IPS-NIHi11 (cell line): ENCODE data around the gene CD151.

Experiments
- DNase-seq: peaks from one replicate; pipeline ENCODE4 v3.0.0; 2012; ENCODE audit warnings: mixed read lengths, low spot score

CD151 gene

DNA sequence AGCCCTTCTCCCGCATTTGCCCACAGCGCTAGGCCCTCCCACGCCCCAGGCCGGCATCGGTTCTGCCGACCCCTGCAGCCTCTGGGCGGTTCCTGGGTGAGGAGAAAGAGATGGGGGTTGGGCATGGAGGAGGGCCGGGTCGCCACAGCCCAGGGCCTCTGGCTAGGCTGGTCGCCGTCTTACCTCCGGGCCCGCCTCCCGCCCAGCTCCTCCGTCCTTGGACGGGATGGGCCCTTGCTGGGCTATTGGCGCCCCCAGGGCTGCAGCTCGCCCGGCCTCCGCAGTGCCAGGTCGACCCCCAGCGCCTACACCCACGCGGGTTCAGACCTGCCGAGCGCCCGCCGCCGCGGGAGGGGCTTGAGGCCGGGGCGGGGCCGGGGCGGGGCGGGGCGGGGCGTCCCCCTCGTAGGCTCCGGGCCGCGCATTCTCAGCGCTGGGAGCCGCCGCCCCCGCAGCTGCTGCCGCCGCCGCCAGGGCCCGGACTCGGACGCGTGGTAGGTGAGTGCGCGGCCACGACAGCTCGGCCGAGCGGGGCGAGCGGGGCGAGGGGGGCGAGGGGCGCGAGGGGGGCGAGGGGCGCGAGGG is at the start of gene CD151:
Gene CD151 (plus strand): TSS at position 424 of the 585 bp plus-strand sequence. CDS start 3,118 bp downstream, outside the sequence.
- DNase-seq, result peak; percentile 73

DNA sequence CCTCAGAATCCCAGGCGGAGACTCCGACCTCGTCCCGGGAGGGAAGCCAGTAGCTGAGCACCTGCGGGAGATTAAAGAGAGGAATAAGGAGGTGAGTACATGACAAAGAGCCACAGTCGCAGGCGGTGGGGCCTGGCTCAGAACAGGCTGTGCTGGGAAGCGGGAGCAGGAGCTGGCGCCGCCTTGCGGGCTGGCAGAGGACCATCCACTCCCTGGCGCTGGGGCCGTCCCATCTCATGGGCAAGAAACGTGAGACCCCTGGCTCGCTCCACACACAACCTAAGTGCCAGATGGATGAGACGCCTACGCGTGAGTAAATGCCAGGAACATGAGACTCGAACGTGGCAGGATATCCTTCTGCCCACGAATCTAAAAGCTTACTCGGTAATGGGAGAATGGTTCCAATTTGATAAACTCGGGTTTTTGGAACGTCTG is 49.2 kb upstream of the CD151 start:
- DNase-seq, result peak; percentile 87

DNA sequence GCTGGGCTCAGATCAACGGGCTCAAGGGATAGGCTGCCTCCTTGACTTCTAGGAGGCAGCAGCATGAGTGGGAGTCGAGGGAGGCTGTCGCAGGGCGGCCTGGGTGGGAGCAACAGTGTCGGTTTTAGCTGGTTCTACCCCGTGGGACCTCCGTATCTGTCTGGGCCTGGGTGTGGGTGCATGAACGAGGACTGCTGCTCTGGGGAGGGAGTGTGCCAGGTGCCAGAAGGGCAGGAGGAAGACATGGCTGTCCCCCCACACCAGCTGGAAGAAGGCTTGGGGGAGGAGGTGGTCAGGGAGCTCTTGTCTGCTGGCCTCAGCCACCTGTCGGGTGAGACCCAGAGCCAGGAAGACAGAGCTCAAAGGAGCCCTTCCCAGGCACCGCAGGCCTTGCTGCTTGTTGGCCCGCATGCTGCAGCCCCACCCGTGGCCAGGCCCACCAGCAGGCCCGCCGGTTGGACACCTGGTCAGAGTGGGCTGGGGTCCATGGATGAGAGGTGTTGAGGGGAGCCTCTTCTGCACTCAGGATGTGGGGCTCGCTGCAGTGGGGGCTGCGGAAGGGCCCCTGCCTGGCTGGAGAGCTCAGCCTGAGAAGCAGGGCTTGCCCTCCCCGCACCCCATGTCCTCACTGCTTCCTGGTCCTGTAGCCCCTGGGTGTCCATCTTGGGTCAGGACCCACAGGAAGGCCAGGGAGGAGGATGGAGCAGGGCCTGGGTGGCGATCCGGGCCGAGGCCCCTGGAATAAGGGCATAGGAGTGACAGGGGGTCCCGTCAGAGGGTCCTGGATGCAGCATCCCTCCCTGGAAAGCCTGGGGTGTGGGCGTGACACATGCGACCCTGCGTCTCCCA is 46.3 kb upstream of the CD151 start:
- no peak for DNase-seq

DNA sequence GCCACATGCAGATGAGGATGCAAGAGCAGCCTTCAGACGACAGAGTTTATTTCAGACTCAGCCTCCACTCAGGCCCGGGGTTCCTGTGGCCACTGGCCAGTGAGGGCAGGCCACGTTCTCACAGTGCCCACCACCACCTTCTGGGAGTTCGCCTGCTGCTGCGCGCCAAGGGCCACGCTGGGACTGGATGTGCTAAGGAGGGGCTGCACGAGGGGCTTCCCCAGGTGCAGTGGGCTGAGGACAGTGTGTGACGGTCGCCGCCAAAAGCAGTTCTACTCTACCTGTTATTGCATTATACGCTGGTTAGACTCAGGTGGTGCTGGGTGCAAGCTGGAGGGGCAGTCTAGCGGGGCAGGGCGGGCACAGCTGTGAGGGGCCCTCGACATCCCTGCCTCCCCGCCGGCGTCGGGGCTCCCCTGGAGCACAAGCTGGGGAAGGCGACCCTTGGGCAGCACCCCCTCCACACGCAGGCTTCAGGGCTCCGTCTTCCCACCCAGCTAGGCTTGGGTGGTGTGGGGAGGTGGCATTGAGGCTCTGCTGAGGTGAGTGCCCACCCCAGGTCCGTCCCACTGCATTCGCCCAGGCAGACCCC is 45.6 kb upstream of the CD151 start:
- DNase-seq, result no peak

DNA sequence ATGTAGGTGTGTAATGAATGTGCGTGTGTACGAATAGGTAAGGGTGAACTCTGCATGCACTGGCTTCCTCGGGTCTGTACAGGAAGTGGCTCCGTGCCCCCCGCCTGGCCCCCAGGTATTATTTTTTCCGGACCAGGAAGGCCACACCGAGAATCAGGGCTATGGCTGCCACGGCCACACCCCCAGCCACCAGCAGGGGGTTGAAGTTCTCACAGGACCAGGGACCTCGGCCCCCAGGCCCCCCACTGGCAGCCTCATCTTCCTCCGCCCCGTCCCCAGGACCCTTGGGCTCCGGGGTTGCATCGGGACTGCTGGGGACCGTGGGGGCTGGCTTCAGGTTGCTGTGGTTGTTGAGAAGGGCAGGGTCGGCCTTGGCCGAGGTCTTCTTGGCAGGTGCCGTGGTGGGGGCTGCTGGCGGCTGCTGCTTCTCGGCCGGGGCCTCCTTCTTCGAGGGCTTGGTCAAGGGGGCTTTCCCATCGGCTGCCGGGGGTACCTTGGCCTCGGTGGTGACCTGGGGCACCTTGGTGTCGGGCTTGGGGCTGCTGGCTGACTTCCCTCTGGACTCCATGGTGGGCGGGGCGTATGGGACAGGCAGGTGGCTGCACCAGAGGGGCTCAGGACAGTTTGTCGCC is 44.6 kb upstream of the CD151 start:
- DNase-seq, result no peak

DNA sequence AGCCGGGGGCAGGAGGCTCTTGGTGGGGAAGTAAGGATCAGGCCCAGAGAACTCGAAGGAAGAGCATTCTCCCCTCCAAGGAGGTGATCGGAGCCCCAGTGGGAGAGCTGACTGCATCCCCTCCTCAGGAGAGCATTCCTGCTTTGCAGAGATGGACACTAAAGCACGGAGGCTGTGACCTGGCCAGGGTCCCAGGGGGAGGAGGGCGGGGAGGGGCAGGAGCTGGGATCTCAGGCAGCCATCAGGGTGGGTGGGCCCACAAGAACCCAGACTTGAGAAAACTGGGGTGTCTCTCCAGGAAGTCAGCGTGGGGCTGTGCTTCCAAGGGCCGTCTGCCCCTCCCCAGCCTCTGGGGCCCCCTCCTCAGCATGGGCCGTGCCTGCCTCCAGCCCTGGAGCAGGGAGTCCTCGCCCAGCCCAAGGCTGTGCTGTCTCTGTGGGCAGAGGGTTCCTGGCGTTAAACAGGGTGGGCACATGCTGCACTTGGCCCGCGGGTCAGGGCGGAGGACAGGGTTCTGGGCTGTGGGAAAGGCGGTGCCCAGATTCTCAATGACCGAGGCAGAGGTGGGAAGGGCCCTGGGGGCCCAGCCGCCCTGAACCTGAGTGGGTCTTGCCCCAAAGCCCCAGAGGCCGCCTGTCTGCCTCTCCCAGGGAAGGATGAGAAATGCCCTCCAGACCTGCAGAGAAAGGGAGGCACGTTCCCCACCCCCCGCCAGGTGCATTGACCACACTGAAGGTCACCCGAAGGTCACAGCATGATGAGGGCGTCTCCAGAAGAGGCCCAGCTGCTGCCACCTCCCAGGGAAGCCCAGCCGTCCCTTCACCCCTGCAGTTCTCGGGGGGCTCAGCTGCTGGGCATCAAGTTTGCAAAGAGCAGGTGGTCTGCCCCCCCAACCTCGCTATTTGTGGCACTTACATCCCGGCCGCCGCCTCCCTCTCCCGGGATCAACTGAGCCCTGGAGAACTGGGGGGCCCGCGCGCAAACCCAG is 43.5 kb upstream of the CD151 start:
- no peak for DNase-seq

DNA sequence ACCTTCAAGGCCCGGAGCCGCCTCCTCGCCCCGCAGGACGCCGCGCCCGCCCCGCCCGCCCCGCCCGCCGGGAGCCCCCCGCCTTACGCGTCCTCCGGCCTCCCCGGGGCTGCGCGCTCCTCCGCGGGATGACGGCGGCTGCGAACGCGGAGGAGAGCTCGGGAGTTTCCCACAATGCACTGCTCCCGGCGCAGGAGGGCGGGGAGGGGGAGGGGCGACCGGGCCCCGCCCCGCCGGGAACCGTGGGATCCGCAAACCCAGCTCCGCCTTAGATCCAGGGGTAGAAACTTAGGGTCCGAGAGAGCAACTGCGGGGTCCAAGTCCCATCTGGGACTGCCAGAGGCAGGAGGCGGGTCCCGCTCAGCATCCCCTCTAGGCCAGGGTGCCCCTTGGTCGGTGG is 42.8 kb upstream of the CD151 start, which contains the start of gene CEND1:
Gene CEND1 (minus strand): TSS at position 148 of the 400 bp plus-strand sequence. CDS start 1,514 bp downstream, outside the sequence.
- DNase-seq, result peak; percentile 79

DNA sequence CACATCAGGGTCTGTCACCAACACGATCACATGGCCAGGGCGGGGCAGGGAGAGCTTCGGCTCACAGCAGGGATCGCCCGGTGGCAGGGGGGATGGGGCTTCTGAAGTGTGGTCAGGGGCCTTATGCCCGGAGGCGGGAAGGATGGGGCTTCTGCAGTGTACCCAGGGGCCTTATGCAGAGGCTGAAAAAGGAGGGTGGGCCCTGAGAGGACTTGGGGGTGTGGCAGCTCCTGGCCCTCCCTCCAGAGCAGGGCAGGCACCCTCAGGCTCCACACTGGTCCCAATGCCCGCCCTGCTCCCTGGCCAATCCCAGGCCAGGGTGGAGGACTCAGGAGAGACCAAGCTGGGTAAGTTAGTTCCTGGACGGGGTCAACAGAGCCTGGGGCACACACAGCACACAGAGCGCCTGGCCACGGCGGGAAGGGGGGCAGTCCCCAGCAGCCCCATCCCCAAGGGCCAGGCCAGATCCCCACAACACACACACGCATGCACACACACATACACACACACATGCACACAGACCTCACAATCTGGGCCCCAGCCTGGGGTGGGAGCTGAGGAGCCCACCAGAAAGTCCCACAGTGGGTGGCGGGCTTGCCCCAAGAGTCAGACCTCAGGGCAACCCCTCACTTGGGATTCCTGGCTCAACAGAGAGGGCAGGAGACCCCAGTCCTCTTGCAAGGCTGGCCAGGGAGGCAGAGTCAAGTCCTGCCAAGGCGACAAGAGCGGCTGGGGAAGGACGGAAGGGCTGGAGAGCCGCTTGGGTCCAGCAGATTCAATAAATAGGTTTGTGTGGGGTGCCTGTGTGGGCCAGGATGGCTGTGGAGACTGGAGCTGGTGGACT is 41.8 kb upstream of the CD151 start:
- peak; percentile 70 for DNase-seq

DNA sequence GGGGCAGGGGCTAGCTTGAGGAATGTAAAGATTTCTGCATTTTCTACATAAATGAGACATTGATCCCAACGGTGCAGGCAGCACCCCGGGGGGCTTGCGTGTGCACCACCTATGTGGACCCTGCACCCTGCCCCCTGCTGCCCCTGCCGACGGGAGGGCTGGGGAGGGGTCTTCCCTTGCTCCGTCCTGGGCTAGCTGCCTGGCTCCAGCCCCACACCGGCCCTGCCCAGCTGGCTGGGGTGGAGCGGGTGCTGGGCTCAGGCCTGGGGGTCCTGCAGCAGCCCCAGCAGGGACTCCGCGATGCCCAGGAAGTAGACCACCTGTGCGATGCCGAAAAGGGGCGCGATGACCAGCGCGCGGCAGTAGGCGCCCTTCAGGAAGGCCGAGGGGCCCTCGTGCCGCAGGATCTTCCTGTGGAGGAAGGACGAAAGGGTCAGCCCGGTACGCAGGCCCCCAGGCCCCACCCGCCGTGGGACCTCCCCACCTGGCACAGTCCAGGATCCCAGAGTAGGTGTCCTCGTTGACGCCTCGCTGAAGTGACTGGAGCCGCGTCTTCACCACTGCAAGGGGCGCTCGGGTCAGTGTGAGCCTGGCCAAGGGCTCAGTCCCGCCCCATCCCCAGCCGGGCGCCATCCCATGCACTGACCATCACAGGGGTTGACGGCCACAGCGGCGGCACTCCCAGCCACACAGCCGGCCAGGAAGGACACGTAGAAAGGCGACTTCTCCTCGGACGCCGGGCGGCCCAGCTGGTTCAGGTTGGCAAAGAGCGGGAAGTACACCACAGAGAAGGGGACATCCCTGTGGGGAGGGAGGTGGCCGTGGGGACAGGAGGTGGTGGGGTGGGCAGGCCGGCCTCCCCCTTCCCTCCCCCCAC is 40.9 kb upstream of the CD151 start:
- no peak for DNase-seq

DNA sequence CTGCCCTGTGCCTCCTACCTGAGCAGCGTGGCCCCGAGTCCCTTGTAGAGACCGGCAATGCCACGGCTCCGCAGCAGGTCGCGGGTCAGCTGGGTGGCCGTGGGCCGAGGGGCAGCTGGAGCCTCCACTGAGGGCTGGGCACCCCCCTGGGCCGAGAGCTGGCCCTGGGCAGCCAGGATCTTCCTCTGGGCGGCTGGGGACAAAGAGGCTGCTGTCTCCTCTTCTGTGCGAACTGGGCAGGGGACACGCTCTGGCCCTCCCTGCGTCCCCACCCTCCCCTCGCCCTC is 40.3 kb upstream of the CD151 start:
- no peak for DNase-seq

DNA sequence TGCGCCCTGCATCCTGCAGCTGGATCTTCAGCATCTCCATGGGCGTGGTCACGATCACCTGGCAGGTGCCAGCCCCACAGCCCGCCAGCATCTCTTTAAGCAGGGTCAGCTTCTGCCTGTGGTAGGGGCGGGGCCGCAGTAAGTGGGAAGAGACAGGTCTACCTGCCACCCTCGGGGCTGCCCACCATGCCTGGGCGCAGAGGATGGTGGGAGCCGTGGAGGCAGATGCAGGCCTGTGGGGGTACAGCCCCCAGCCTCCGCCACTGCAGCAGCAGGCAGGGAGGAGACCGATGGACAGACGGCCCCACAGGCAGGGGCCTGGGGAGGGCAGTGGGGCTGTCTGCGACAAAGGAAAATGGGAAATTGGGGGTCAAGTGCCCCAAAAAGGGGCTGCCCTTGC is 39.9 kb upstream of the CD151 start:
- DNase-seq, result no peak

DNA sequence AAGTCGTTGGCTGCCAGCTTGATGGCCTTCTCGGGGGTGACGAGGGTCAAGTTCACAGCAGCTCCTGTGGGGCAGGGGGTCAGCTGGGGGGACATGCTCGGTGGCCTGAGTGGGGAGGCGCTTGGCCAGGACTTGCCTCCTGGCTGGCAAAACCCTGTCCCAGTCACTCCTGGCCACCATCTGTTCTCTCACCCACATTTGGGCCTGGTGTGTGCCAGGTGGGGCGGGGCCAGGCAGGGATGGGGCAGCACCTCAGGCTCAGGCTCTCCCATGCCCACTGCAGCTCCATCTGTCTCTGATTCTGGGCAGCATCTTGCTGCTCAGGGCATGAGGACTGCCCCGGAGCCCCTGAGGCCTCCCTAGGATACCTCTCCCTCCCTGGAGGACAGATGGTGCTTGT is 39.2 kb upstream of the CD151 start:
- DNase-seq, result no peak

DNA sequence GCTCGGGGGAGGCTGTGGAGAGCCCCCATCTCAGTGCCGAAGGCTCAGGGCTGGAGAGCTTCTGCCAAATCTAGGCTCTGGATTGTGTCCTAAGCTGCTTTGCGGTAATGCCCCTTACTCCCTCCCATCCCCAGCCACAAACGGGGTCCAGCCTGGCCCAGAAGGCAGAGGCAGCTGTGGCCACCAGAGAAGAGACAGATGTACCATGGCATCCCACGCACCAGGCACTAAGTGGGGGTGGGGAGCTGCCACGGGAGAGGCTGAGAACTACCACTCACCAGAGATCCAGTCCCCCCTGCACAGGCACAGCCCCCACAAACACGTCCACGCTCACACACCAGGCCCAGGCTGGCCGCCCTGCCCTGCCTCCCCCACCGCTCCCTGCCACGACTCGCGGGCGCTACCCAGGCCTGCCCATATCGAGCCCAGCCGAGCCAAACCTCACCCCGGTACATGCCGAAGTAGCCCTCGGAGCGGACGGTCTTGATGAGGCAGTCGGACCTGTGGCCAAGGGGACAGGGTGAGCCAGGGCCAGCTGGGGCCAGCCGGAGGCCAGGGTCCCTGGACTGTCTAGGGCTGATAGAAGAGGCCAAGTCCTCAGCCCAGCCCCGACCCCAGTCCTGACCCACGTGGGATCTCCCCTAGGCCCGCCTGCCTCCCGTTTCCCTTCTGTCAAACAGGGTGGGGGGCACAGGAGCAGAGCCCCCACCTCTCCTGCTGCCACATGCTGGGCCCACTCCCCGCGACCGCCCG is 38.6 kb upstream of the CD151 start:
- DNase-seq, result no peak

DNA sequence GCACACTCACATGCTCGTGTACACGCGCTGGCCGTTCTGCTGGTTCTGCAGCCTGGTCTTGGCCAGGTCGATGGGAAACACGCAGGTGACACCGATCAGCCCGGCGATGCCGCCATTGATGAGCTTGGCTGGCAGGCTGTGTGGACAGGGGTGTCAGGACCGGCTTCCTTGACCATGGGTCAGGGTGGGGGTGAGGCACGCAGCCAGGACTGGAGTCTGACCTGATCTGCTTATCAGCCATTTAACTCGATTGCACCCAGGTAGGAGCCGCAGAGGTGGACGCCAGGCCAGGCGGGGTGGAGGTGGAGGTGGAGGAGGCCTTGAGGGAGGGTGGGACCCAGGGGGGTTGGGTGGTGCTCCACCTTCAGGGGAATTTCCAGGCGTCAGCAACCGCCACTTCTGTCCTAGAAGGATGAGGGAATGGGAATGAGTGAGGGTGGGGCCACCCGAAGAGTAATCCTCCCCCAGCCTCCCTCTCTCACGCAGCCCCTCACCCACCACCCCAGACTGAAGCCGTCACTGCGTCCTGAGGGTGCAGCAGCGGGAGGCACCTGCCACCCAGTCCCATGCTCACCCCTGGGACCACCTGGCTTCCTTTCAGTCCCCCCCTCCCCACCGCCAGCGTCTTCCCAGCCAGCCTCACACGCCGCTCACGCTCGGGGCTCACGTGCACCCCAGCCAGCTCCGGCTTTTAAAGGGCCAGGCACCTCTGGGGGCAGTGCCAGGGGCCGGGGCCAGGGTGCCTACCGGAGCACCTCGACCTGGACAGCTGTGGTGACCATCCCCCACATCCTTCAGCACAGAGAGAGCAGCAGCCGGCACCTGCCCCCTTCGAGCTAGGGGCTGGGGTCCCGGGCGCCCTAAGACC is 37.8 kb upstream of the CD151 start:
- DNase-seq, result no peak

DNA sequence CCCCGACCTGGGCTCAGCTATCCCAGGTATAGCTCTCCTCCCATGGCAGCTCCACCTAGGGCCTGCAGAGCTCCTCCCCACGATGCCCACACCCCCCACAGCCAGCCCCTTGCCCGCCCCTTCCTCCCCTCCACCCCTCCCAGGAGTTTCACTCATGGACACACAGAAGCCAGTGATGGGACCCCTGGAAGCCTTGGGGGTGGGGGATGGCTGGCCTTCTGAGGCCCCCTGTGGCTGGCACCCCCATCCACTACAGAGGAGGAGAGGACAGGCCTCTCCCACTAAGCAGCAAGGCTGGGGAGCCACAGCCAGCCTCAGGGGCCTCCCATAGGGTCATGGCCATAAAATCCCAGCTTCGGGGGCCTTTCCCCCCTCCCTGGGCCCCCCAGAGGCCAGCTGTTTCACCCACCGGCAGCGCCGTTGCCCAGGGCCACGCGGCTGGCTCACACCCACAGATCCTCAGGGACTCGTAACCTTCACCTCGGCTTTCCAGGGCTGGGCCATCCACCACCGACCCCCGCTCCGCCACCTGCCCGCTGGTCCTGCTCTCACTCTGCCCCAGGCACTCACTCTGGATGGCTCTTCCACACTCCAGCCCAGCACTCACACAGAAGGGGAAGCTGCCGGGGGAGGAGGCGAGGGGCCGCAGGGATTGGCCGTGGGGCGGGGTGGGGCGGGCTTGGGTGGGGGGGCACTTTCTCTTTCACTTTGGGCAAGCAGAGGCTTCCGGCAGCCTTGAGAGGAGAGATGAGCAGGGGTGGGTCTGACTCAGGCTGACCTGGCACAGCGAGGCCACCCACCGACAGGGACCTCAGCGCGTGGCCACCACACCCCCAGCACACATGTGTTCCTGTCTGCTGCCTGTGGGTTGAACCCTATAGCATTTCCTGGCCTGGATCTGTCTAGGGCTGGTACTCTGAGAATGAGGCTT is 36.9 kb upstream of the CD151 start:
- DNase-seq, result no peak

DNA sequence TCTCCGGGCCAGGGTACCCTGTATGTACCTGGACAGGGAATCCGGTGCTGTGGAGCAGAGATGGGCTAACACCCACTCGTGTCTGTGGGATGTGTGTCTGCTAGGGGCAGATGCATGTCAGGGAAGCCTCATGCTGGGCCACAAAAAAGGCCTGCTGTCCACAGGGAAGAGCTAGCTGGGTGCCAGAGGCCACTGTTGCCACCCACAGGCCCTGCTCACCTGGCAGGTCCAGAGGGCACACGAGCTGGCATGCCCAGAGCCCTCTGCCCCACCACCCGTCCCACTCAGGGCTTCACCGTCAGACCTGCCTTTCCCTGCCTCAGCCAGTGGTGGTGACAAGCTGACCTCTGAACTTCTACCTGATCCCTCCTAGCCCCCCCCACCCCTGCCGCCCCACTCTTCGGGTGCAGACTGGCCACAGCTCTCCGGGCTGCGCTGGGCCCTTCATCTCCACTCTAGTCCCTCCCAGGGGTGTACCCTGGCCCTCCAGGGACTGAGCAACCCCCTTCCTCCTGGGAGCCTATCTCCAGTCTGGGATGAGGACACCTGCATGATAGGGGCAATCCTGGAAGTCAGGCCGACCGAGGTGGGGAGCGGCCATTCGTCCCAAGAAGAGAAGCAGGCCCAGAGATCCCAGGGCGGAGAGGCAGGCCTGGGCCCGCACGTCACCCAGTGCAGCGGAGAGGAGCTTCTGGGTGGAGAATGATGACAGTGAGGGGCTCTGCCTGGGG is 36.0 kb upstream of the CD151 start:
- DNase-seq, result no peak
